Fibroblast of lung (primary cell): ENCODE measurements around the gene BCAS3. TPM values are rescaled to one million over a fixed set of nuclear protein-coding genes. Genes with fewer than 3 reads are reported as not detected.

Source experiments
- DNase-seq, 2 donors: peaks; one replicate each; pipeline versions ENCODE4 v3.0.0 to v3.0.0-alpha.2; 2010; ENCODE audit warnings: low read depth in 2 of 2
- H2AFZ ChIP-seq: 2 replicates; pipeline ENCODE4 v1.5.1; 2012; ENCODE audit warnings: low read length, control low read depth, inconsistent platforms
- H3K27ac ChIP-seq: 2 replicates; pipeline ENCODE4 v1.5.1; 2011; ENCODE audit warnings: low read length, control low read depth; ENCODE audit not compliant: insufficient read depth
- H3K27me3 ChIP-seq: 2 replicates; pipeline ENCODE4 v1.5.1; 2011; ENCODE audit warnings: mild to moderate bottlenecking, low read length; ENCODE audit not compliant: control insufficient read depth, insufficient read depth
- H3K36me3 ChIP-seq: 2 replicates; pipeline ENCODE4 v1.5.1; 2011; ENCODE audit warnings: low read length; ENCODE audit not compliant: control insufficient read depth, insufficient read depth
- H3K4me1 ChIP-seq: 2 replicates; pipeline ENCODE4 v1.5.1; 2011; ENCODE audit warnings: low read length; ENCODE audit not compliant: control insufficient read depth, insufficient read depth; ENCODE audit errors: extremely low read depth
- H3K4me2 ChIP-seq: 2 replicates; pipeline ENCODE4 v1.5.1; 2011; ENCODE audit warnings: low read length, control low read depth; ENCODE audit not compliant: insufficient read depth; ENCODE audit errors: extremely low read depth
- H3K4me3 ChIP-seq, 4 experiments: fragments of 200-600 bp in 1 of 4; sonication (generic) in 1 of 4; replicated peaks in 1 of 4; 2 replicates each; pipeline ENCODE4 v1.5.1; 2011 to 2016; ENCODE audit warnings: low read length in 4 of 4, low read depth in 3 of 4, mild to moderate bottlenecking in 3 of 4, control low read depth in 2 of 4, inconsistent platforms in 1 of 4, mixed read lengths in 1 of 4; ENCODE audit not compliant: insufficient read depth in 1 of 4; ENCODE audit errors: control extremely low read depth in 1 of 4
- H3K79me2 ChIP-seq: 2 replicates; pipeline ENCODE4 v1.5.1; 2012; ENCODE audit warnings: mild to moderate bottlenecking, low read length, inconsistent platforms; ENCODE audit not compliant: control insufficient read depth, insufficient read depth
- H3K9ac ChIP-seq: 2 replicates; pipeline ENCODE4 v1.5.1; 2011; ENCODE audit warnings: mild to moderate bottlenecking, low read length, control low read depth; ENCODE audit not compliant: insufficient read depth
- H3K9me3 ChIP-seq: 2 replicates; pipeline ENCODE4 v1.5.1; 2012; ENCODE audit warnings: low read depth, low read length; ENCODE audit not compliant: control insufficient read depth, insufficient read depth
- H4K20me1 ChIP-seq: 2 replicates; pipeline ENCODE4 v1.5.1; 2011; ENCODE audit warnings: low read length; ENCODE audit not compliant: control insufficient read depth, insufficient read depth; ENCODE audit errors: extremely low read depth
- CTCF ChIP-seq, 2 donors: IDR thresholded peaks in 1 of 2; conservative IDR thresholded peaks in 1 of 2; 1 replicate in 1 of 2; 2 replicates in 1 of 2; pipeline ENCODE4 v1.5.1; 2011 to 2012; ENCODE audit warnings: low read length in 2 of 2, control low read depth in 1 of 2, inconsistent platforms in 1 of 2, low read depth in 1 of 2, mild to moderate bottlenecking in 1 of 2
- EZH2 ChIP-seq: IDR thresholded peaks from 2 replicates; pipeline ENCODE4 v1.5.1; 2012; ENCODE audit warnings: low read length, control low read depth, mild to moderate bottlenecking; ENCODE audit errors: missing control alignments
- polyA plus RNA-seq, 2 donors: library from polyadenylated mRNA; depleted of rRNA in 1 of 2; stranded (reverse) in 1 of 2; unstranded in 1 of 2; fragments of >200 nt; gene quantifications; 2 replicates each; pipeline ENCODE4 v1.2.1, GENCODE V29; 2011 to 2012; ENCODE audit warnings: missing spikeins in 1 of 2
- total RNA-seq: library from RNA; depleted of rRNA; stranded (reverse); fragments of >200 nt; gene quantifications from 2 replicates; pipeline ENCODE4 v1.2.1, GENCODE V29; 2014

The BCAS3 gene
- total and polyA plus RNA-seq, 2 donors (not counting 1 experiment from before 2014, with no cell fraction given) = 9.9 to 43.6 TPM

- no peaks in the 10 kb centered on the region for H3K9me3 ChIP-seq
- no peak overlapping the region for H3K27ac ChIP-seq
- no peak for DNase-seq
- H3K27me3 ChIP-seq = no peaks in the 10 kb centered on the region
- H3K79me2 ChIP-seq = no peaks in the 10 kb centered on the region
- no peak overlapping the region for H3K4me2 ChIP-seq
- H2AFZ ChIP-seq = no peak overlapping the region
- H3K36me3 ChIP-seq = no peaks in the 10 kb centered on the region
- H3K4me3 ChIP-seq = no peak overlapping the region
- H3K9ac ChIP-seq = no peak overlapping the region
- H3K4me1 ChIP-seq = no peaks in the 10 kb centered on the region
- H4K20me1 ChIP-seq = no peaks in the 10 kb centered on the region
- TF ChIP-seq EZH2 (no peak), CTCF (conservative IDR thresholded peaks at IDR 0.05 in 1 of 2, IDR thresholded peaks at IDR 0.05 in 1 of 2; ENCODE audit: low read depth in 1 of 2, low read length in 2 of 2) (no peak)
Observed at GRCh38 chr17:60790205-60790604, 112.6 kb downstream of the BCAS3 start.

GRCh38 chr17:60792250-60792898 is 114.7 kb downstream of the BCAS3 start:
- Histone ChIP-seq H2AFZ (no peak overlapping the region), H3K4me3 (no peak overlapping the region), H3K9me3 (no peaks in the 10 kb centered on the region), H3K27ac (no peak overlapping the region), H3K9ac (no peak overlapping the region), H4K20me1 (no peaks in the 10 kb centered on the region), H3K4me2 (no peak overlapping the region), H3K36me3 (no peaks in the 10 kb centered on the region), H3K4me1 (no peaks in the 10 kb centered on the region), H3K79me2 (no peaks in the 10 kb centered on the region), H3K27me3 (no peaks in the 10 kb centered on the region)
- DNase-seq = no peak
- TF ChIP-seq CTCF (conservative IDR thresholded peaks at IDR 0.05 in 1 of 2, IDR thresholded peaks at IDR 0.05 in 1 of 2; ENCODE audit: low read depth in 1 of 2, low read length in 2 of 2) = no peak
- no peak for TF ChIP-seq EZH2

GRCh38 chr17:60798576-60798975 is 120.9 kb downstream of the BCAS3 start:
- DNase-seq = peak in 1 of 2 donors; percentile 18
- Histone ChIP-seq H3K9me3 (no peaks in the 10 kb centered on the region), H3K4me3 (no peak overlapping the region), H3K27ac (no peak overlapping the region), H3K36me3 (no peaks in the 10 kb centered on the region), H3K9ac (no peak overlapping the region), H3K4me2 (peak overlapping the region; percentile 46), H3K4me1 (no peaks in the 10 kb centered on the region), H2AFZ (peak overlapping the region; percentile 22), H4K20me1 (no peaks in the 10 kb centered on the region), H3K79me2 (no peaks in the 10 kb centered on the region), H3K27me3 (no peaks in the 10 kb centered on the region)
- no peak for TF ChIP-seq EZH2
